GM18870 (cell line): Measurements from ENCODE around the gene CDC42BPG.
"Not testable (repeated sequence)": the region's sequence is repeated elsewhere in the genome, so short reads cannot be mapped to it uniquely, and the experiment has no call there.

Experiments
- ATAC-seq: cut with Tn5 transposase; IDR thresholded peaks from one replicate; pipeline ENCODE4 v1.9.1; 2021; ENCODE audit warnings: moderate library complexity; ENCODE audit not compliant: unreplicated experiment

CDC42BPG gene

DNA sequence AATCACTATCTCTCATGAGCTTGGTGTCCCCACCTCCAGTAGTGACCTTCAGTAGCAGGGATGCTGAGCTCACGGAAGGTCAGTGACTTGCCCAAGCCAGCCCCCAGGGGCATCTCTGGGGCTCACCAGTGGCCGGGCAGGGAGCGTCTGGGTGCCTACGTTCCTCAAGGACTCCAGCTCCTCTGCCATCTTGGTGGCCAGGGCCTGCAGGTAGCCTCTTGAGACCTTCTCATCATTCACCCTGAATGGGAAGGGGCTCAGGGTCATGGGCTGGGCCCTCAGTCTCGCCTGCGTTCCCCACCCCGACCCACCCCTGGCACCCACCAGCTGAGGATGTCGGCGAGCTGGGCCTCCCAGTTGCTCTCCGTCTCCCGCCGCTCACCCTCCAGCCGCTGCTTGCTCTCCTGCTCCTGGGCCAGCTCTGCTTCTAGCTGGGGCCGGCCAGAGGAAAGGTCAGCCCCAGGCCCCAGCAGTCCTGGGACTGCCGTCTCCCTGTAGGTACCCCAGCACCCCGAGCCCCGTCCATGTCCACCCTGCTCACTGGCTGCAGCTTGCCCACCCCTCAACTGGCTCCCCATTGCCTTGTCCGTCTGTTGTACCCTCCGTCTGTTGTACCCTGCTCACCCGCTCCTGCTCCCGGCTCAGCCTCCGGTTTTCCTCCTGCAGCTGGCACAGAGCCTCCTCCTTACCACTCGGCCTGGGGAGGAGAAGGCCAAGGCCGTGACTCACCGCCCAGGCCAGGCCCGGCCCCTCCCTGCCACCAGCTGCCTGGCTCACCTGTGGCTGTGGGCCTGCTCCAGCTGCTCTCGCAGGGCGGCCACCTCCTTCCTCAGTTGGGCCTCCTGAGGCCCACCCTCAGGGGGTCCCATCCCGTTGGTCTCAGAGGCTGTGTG, 9.5 kb downstream of the CDC42BPG start:
- ATAC-seq: no peak

DNA sequence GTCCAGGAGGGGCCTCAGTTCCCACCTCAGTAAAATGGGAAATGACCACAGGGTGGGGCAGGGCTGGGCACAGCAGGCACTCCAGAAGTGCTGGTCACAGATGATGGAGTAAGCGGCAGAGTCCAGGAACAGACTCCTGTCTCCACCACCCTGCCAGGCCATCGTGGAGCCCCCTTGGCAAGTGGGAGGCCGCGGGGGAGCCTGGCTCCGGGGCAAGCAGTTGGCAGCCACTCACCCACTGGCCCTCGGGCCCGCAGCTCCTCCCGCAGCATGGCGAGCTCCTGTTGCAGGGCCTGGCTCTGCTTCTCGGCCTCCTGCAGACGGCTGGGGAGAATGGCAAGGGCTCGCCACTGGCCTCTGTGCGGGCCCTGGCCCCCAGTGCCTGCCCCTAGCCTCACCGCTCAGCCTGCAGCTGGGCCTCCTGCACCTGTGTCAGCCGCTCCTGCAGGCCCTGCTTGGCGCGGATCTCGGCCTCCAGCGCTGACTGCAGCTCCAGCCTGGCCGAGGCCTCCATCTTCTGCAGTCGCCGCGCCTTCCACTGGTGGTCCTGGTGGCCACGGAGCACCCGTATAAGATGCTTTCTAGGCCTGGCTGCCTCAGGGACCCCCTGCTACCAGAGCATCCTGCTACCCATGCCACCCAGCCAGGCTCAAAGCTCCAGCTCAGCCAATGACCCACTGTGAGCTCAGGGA, 10.3 kb downstream of the CDC42BPG start:
- no peak for ATAC-seq

DNA sequence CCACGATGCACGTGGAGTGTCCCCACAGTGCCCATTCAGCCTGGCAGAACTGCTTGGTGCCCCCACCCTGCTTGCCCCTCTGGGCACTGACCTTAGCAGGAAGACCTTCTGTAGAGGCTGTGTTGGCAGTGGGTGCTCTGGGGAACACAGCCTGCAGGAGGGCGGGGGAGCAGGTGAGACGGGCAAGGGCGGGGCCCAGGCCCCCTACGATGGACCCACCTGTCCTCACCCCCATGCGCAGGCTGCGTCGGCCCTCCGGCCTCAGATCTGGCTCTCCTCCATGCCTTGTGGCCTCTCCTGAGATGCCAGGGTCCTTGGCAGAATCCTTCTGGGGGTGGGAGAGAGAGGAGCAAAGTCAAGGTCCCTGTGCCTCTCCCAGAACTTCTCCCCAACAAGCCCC, 10.9 kb downstream of the CDC42BPG start:
- ATAC-seq: no peak

DNA sequence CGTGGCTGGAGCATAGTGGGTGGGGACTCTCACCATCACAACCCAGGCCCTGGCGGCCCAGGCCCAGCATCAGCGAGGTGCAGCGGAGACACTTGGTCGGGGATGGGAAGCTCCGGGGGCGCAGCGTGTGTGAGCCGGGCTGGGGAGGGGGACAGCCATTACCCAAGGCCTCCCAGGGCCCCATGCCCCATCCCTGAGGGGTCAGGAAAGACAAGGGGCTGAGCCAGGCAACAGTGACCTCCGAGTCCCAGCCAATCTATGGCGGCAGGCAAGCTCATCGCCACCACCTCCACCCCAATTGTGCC, 11.3 kb downstream of the CDC42BPG start:
- no peak for ATAC-seq

DNA sequence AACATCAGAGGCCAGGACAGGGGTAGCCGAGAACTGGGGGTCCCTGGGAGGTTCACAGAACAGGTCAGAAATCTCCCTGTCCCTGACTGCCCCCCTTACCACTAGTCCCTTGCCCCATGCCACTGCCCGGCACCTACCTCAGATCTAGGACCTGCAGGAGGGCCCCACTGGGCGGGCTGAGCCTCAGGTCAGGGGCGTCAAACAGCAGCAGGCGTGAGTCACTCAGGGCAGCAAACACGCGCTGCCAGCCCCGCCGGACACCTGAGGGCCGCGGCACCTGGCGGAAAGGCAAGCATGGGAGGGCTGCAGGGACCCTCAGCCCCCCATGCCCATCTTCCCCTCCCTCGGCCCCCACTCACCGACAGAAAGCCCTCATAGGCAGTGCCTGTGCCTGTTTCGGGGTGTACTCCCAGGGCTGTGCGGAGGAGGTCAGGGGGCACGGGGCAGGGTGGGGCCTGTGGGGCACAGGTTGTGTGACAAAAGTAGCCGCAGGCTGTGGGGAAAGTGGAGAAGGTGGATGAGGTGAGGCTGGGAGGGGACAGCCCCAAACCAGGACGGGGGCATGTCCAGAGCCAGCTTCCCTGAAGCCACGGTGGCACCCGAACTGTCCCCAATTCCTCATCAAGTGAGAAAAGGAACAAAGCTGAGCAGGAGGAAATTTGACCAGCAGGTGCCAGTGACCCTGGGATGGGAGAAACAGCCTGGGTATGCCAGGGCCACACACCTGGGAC, 11.8 kb downstream of the CDC42BPG start:
- ATAC-seq: no peak

DNA sequence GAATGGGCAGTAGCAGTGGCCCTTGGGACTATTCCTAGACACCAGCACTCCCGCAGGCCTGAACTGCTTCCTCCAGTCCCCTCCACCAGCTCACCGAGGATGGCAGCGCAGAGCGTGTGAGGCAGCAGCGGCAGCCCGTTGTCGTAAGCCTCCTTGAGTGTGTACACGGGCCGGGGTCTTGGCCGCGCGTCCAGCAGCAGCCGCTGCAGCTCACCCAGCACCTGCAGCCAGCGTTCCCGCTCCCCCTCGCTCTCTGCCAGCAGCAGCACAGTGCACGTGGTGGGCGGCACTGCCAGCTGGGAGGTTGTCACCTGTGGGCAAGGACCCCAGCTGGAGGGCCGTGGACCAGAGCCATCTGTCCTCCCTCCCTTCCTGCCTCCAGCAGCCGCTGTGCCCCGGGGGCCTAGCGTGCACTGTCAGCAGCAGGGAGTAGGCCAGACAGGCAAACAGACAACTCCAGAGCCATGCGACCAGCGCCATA, 13.0 kb downstream of the CDC42BPG start:
- no peak for ATAC-seq

DNA sequence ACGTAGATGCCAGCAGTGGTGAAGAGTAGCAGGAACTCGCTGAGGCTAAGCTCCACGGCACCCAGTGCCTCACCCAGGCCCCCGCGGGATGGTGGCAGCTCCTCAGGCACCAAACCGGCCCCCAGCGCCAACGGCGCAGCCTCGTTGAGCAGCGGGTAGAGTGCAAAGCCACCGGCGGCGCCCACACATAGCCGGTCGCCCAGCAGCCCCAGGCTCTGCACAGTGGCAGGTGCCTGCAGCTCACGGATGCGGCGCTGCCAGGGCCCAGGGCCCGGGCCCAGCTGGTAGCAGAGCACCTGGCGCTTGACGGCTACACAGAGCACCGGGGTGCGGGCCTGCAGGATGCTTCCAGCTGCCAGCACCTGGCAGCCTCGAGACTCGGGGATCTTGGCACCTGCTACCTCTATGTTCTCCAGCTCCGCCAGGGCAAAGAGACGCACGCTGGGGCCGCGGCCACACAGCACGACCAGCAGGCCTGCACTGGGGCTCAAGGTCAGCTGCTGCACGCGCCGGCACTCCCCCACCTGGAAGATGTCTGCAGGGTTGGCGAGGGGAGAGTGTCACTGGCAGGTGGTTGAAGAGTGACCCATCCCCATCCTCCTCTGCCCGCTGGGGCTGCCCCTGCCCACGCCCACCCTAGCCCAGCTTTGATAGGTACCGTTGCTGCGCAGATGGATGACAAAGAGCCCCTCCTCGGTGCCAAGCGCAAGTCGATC, 14.8 kb downstream of the CDC42BPG start:
- no peak for ATAC-seq

DNA sequence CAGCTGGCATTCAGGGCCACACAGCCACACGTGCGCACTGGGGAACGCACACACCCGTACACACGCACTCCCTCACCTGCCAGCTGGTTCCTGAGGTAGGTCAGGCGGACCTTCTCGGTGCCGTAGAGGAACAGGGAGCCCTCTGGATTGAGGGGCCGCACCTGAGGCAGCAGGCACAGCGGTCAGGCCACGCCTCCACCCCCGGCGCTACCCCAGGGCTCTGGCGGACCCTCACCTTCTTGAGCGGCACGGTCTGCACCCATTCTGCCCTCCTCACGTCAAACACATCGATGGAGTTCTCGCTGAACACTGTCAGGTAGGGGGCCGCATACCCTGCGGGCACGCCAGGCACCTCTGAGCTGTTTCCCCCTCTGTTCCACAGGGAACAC, 17.0 kb downstream of the CDC42BPG start:
- no peak for ATAC-seq

DNA sequence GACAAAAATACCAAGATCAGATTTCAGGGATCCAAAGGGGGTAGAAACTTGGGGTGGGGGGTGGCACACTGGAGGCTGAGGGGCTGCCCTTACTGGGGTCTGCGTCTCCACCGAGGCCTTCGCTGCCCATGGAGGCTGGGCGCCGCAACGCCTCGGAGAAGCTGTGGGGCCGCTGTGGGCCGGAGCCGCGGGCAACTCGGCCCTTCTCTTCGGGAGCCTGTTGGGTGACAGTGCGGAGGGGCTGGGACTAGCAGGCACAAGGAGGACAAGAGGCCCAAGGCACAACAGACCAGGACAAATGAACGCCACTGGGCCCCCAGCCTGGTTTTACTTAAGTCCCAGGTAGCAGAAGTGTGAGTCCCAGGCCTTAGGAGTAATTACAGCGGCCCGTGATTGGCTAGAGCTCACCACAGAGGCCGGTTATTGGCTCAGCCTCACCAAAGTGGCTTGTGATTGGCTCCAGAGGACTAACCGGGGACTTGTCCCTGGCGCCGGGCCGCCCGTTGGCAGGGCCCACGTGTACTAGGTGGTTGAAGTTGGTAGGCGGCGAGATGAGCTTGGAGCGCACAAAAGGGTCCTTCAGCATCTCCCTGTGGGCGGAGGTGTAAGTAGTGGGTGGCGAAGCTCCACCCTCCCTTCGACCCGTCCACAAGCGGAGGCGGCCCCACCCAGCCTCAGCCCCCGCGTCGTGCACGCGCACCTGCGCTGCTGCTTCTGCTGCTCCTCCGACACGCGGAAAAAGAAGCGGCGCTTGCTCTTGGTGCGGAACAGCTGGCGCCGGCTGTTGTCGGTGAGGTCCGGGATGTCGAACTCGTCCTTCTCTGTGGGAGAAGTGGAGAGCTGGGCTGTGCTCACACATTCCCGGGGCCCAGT, 17.6 kb downstream of the CDC42BPG start:
- no peak for ATAC-seq

DNA sequence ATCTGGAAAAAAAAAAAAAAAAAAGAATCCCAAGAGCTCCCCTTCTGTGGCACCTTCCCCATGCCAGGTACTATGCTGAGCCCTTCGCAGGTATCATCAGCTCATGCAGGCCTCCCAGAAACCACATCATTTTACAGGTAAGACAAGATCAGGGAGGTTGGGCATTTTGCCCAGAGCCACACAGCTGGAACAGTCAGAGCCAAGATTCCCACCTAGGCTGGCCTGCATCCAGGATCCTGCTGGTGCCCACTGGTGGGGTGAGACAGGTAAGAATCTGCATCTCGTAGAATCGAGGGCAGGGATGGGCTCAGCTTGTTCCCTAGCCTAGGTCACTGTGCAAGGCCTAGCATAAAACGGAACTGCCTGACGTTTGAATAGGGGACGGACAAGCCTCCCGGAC, 18.4 kb downstream of the CDC42BPG start:
- ATAC-seq: no peak

DNA sequence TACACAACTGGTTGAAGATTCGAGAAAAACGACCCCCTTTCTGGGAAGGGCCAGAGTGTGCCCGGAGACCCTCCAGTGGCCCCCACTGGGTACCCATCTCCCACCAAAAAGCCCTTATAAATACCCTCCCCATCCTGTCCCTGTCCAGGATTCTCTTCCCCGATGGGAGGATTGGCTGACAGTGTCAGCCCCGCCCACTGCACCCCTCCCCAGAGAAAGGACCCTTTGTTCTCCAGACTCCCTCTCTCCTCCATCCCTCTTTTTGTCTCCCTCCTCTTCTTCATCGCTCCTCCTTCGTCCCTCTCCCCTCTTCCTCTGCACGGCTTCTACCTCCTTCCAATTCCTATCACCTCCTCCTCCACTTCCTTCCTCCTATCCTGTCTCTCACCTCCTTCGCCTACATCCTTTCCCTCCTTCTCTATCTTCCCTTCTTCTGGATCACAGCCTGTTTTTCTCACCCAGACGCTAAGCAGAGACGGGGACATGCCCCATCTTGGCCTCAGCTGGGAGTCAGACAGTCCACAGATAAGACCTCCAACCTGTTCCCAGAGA, 20.8 kb downstream of the CDC42BPG start:
- no peak for ATAC-seq

DNA sequence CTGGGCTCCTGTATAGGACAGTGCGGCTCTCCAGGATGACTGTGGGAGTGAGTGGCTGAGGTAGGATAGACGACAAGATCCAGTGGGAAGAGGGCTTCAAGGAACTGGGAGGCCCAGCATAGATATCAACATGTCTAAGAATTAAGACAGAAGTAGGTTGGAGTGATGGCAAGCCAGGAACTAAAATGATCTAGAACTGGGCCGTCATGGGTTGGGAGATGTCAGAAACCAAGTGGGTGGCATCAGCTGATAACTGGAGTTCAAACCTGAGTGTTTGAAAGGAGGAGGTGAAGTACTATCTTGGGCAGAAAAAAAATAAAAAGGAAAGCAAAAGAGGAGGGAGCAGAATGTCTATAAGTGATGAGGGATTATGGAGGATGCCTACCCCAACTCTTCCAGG, 27.0 kb downstream of the CDC42BPG start:
- no peak for ATAC-seq

DNA sequence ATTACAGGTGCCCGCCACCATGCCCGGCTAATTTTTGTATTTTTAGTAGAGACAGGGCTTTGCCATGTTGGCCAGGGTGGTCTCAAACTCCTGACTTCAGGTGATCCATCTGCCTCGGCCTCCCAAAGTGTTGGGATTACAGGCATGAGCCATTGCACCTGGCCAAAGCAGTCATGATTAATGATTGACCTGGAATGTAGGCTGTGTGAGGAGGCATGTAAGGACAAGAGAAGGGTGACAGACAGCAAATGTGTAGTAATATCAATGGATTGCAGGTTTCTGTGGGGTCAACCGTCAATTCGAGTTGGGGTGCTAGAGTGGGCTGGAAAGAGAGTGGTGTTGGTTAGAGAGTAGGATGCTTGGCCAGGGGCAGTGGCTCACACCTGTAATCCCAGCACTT, 29.0 kb downstream of the CDC42BPG start:
- not testable (repeated sequence) for ATAC-seq

DNA sequence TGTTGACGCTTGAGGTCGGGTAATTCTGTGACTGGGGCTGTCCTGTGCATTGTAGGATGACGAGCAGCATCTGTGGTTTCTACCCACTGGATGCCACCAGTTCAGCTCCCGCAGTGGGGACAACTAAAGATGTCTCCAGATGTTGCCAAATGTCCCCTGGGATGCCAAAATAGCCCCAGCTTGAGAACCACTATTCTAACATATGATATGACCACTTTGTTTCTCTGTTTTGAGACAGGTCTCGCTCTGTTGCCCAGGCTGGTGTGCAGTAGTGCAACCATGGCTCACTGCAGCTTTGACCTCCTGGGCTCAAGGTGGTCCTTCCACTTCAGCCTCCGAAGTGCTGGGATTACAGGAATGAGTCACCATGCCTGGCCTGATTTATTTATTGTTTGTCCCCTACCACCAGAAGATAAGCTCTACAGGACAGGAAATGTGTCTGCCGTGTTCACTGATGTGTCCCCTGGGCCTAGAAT, 29.7 kb downstream of the CDC42BPG start:
- ATAC-seq: peak; percentile 49

DNA sequence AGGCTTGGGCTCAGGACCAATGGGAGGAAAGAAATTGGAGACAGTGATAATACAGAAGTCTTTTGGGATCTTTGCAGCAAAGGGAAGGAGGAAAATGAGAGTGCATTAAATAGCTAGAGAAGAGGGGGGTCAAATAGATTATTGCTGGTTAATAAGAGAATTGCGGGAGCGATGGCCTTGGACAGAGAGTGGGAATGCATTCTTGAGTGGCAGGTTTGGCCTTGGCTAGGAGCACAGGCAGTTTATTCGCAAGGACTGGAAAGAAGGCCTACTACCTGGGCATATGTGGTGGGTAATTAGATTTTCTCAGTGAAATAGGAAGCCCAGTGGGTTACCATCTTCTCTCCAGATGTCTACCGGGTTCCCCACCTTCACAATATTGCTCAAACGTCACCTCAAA, 30.6 kb downstream of the CDC42BPG start:
- no peak for ATAC-seq

DNA sequence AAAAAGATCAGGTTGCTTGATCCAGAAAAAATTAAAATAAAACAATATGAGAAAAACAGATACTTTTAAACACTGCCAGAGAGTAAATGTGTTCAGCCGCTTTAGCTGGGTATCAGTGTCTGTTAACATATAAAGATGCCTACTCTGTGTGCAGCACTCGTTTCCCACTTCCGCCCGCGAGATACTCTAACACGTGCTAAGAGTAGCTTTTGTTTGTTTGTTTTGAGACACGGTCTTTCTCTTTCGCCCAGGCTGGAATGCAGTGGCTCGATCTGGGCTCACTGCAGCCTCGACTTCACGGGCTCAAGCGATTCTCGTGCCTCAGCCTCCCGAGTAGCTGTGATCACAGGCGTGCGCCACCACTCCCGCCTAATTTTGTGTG, 33.6 kb downstream of the CDC42BPG start:
- ATAC-seq: no peak

DNA sequence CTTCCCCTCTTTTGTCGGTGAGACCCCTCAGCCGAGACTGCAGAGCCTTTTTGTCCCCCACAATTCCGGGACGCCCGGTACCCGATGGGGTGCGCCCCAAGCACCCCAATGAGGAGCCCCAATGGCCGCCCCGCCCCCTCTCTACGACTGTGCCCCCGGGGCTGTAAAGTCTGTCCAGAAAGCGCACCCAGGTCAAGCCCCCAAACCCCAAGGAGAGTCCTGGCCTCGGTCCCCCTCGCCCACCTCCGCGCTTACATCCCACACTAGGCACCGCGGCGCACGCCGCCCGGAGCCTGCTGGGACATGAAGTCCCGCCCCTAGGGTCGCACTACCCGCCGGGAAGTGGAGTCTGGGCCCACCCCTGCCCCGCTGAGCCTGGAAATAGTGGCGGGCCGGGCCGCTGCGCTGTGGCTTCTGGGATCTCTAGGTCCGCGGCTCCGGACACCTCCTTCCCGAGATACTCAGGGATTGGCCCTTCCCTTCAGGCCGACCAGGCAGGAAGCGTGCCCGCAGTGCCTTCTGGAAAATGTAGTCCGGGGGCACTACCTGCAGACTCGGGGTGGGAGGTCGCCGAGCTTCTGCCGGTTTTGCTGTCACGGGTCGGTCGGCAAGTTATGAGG, 34.1 kb downstream of the CDC42BPG start, which contains the start of gene MEN1:
Gene MEN1 (minus strand): TSS at position 281 of the 620 bp plus-strand sequence. CDS start 442 bp downstream, outside the sequence.
- no peak for ATAC-seq

DNA sequence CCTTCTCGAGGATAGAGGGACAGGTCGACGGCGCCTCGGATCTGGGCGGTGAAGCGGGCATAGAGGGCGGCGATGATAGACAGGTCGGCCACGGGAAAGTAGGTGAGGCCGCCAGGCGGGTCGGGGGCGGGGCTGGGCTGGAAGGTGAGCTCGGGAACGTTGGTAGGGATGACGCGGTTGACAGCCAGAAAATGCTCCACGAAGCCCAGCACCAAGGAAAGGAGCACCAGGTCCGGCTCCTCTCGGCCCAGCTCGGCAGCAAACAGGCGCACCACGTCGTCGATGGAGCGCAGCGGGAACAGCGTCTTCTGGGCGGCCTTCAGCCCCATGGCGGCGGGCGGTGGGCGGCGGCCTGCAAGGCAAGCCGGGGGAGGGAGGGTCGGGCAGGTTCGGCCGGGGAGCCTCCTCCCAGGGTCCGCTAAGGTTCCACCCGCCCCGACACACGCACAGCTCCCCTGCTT, 34.6 kb downstream of the CDC42BPG start:
- ATAC-seq: no peak

DNA sequence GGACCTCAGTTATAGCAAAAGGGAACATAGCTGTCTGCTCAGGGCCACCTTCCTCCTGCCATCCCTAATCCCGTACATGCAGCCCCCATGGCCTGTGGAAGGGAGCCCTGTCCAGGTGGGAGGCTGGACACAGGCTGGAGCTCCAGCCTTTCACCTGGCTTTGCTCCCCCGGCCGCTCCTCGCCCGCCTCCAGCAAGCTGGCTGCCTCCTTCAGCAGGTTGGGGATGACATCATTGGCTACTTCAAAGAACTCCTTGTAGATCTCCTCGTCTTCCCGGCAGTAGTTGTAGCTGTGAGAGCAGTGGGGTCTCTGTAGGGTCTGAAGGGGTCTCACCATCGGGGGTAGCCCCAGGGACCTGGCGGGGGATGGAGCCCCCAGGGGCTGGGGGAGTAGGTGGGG, 39.0 kb downstream of the CDC42BPG start:
- ATAC-seq: no peak
